Glomerular visceral epithelial cell (primary cell): ENCODE data around the gene COL5A1.

Experiments
- DNase-seq: peaks from one replicate; pipeline ENCODE4 v3.0.0-alpha.2; 2016; ENCODE audit errors: extremely low spot score

COL5A1 gene

DNA sequence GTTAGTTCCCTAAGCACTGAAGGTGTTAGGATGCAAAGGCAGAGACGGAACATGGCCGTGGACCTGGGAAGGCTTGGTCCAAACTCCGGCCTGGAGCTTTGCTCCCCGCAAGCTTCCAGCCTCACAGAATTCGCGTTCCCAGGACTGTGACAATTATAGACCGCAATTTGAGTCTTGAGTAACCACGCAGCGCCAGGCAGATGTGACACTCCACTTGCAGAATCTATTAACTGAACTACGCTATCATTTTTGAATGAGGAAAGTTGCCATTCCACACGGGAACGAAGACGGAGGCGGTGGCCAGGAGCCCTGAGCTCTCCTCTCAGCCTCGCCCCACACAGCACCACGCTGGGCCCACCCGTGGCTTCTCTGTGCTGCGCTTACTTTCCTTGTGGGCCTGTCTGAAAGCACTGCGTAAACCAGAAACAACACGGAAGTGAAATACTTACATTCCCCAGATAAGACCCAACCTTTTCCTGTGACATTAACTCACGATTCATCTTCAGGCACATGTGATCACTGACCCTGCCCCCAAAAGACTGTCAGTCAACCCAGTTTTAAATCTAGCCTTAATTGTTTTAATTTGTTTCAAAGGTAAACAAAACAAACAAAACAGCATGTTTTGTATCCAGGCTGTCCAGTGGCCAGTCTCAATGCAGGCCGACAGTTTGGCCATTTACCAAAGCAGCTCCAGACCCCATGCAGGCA lies 16.1 kb upstream of the COL5A1 start:
- DNase-seq, result no peak

- no peak for DNase-seq
Measured at GRCh38 chr9:134626069-134626423, 15.6 kb upstream of the COL5A1 start.

DNA sequence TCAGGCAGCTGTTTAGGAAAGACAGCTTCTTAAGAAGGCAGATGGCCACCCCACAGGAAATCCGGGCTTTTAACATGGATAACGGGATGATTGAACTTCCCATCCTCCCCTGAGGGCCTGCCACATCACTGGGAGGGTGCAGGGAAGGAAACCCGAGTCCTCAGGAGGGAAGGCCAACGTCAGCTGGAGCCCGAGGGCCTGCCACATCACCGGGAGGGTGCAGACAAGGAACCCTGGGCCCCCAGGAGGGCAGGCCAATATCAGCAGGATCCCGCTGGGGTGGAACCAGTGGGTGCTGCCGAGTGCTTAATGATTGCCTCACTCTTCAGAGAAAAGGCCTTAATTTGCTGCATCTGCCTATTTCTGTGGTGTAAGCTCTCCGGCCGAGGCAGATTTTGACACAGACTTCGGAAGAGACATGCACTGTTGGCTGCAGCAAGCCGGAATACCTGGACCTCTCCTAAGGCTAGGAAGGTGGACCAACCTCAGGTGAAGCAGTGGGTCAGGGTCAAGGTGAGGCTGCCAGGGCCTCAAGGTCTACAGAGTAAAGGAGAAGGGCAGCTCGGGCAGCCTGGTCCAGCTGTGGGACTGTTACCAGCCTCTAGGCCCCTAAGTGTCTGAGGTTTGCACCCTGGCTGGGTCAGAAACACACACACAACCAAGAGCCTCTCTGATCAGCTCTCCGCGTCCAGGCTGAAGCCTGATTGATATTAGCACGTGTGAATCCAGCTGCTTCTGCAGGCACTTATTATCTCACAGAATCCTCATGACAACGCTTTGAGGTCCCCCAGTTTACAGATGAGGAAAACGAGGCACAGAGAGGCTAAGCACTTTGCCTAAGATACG lies 14.8 kb upstream of the COL5A1 start:
- peak; percentile 42 for DNase-seq

DNA sequence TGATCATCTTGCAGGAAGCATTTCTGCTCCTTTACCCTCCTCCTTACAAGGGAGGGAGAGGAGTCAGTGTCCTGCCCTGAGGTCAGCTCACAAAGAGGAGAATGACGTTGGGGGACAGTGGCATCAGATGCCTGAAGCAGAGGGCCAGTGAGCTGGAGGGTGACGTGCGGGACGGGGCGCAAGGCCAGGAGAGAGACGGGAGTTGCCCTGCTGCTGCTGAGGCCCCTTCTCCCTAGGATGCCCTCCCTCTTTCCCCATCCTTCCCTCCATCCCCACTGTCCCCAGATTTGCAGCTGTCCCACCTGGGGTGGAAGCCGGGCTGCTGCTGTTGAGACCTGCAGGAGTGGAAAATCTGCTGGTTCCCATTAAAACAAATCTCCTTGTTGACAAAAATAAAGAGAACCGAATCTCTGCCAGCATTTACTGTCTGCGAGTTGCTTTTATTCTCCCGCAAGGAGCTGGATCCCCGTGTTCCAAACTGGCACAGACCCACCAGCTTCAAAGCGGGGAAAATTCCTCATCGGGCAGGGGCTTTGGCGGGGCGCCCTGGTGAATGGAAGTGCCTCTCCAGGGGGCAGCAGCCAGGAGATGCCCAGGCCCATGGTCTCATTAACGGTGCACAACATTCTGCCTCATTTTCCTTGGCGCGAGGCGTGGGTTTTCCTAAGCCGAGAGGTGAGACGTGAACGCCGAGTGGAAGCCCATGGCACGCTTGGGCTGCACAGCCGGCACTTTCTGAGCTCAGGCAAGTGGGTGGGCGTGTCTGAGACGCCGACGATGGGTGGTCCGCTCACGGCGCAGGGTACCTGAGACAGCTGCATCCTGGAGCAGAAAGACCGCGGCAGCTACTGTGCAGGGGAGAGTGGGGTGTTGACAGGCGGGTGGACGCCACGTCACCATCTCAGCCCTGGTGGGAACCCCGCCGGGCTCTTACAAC lies 13.9 kb upstream of the COL5A1 start:
- no peak for DNase-seq

- DNase-seq, result no peak
Measured at GRCh38 chr9:134628354-134628736, 13.3 kb upstream of the COL5A1 start.

GRCh38 chr9:134629061-134629585 lies 12.5 kb upstream of the COL5A1 start:
- DNase-seq, result no peak

GRCh38 chr9:134629586-134630392 lies 11.8 kb upstream of the COL5A1 start:
- DNase-seq, result no peak

- DNase-seq, result no peak
Measured at GRCh38 chr9:134630393-134630790, 11.2 kb upstream of the COL5A1 start.

DNA sequence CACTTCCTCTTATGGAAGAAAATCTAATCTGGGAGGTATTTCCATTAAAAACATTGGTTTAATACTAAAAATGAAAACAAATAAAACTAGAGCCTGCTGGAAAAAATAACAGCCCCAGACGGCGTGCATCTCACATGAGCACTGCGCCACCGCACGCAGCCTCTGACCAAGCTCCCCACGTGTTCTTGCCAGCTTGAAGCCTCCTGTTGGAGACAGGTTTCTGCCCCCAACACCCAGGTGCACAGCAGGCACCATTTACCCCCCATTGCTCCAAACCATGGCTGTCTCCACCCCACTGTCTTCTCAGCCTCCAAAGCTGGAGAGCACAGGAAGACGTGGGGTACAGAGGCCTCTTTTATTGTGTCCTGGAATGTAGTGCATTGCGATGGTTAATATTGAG lies 10.7 kb upstream of the COL5A1 start:
- no peak for DNase-seq

GRCh38 chr9:134631881-134632280 lies 9.7 kb upstream of the COL5A1 start:
- DNase-seq, result no peak

- no peak for DNase-seq
Measured at GRCh38 chr9:134632329-134632728, 9.3 kb upstream of the COL5A1 start.

DNA sequence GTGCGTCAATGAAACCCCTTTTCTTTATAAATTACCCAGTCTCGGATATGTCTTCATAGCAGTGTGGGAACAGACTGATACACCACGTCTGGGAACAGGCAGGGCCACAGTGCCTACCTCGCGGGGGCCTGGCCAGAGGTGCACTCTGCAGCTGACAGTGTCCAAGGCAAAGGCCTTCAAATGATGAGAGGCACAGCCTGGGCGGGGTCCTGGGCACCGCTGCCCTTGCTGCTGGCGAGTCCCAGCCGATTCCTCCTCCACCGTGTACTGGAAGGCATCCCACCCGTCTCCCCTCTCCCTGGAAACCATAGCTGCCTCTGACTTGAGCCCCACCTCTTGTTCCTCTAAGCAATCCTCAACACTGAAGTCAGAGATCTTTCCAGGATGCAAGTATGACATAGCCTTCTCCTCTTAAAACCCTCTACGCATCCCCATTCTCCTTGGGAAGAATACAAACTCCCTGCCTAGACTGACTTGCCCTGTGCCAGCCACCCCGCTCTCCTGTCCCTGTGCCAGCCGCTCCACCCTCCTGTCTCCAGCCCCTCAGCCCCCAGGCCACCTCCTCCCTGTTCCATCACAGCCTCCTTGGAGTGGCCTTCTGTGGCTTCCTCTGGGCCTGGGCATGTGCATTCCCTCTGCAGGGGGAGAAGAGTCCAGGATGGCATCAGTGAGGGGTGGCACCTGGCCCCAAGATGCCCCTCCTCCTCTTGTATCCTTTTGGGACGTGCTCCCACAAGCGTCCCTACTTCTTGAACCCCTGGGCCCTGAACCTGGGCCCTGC lies 8.1 kb upstream of the COL5A1 start:
- no peak for DNase-seq

GRCh38 chr9:134634176-134634575 lies 7.4 kb upstream of the COL5A1 start:
- DNase-seq, result no peak

GRCh38 chr9:134634667-134635230 lies 6.9 kb upstream of the COL5A1 start:
- DNase-seq, result no peak

DNA sequence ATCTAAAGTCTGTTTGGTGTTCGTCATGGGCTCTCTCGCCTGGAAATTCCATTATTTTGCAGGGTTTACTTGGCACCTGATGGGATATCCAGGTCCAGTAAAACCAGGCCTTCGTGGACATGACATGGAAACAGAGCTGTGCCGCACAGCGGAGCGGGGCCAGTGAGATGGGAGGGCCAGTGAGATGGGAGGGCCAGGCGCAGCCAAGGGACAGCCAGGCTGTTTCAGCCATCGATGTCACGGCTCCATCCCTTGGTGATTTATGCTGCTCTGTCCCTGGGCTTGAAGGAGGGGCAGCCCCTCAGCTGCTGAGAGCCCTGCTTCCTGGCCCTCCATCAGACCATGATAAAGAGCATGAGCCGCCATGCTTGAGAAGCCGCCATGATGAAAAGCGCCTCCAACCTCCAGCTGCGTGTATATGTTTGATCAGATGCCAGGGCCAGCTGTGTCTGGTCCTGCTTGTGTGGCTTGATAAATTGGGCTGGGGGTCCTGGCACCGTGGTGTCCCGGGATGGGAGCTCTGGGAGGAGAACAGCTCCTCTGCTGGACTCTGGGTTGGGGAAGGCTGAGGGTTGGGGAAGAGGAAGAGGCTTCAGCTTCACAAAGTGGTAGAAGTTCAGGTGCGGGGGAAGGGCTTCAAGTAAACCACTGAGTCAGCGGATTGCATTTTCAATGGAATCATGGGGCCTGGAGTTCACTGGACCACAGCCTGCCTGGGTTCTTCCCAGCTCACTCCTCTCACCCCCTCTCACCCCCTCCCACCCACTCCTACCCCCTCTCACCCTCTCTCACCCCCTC lies 6.1 kb upstream of the COL5A1 start:
- no peak for DNase-seq

- no peak for DNase-seq
Measured at GRCh38 chr9:134636149-134636507, 5.5 kb upstream of the COL5A1 start.

GRCh38 chr9:134637241-134637640 lies 4.4 kb upstream of the COL5A1 start:
- peak; percentile 52 for DNase-seq

DNA sequence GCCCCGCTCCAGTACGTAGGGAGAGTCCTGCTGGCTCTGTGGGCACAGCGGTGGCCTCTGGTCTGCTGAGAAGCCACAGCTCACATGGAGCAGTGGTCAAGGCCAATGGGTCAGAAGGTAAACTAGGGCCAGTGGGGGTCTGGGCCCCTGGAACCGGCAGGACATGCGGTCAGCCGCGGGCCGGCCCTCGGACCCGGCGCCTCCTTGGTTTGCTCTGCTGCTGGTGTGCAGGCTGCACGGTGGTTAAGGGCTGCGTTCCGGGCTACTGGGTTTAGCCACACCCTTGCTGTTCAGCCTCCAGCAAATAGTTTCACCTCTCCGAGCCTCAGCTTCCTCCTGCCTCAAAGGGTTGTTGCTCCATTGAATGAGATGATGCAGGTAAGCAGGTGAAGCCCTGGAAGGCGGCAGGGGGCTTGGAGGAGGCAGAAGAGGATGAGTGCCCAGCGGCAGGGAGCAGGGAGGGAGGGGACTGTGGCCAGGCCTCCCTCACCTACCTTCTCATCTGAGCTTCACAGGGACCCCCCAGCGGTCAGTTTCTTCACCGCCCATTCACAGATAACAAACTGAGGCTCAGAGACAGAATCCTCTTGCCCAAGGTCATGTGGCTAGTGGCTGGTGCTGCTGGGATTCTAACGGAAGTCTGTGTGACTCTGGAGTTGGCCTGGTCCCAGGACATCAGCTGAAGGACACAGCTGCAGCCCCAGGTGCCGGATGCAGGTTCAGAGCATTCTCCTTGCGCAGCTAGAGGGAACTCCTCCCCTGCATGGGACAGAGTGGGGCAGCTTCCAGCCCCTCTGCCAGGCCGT lies 3.7 kb upstream of the COL5A1 start:
- DNase-seq, result peak; percentile 48
